K562 (cell line): ENCODE results near the gene ZNF35. TPM values are rescaled to one million over a fixed set of nuclear protein-coding genes. Genes with fewer than 3 reads are reported as not detected.

Experiments
- DIDO1 ChIP-seq: fragments of 450-650 bp; IDR thresholded peaks from 2 replicates; pipeline ENCODE4 v1.6.1; 2016; ENCODE audit warnings: low read depth, missing biosample characterization, missing genetic modification characterization
- GTF2A2 ChIP-seq: IDR thresholded peaks from 2 replicates; pipeline ENCODE4 v1.6.1; 2016; ENCODE audit warnings: mild to moderate bottlenecking, missing genetic modification characterization, missing compliant biosample characterization
- HMGN3 ChIP-seq: IDR thresholded peaks from 2 replicates; pipeline ENCODE4 v1.6.1; 2011; ENCODE audit warnings: borderline replicate concordance, low read depth, mild to moderate bottlenecking, mixed read lengths, low read length; ENCODE audit not compliant: insufficient read length; ENCODE audit errors: extremely low read depth
- IRF2 ChIP-seq: sonication (generic); formaldehyde crosslinking; IDR thresholded peaks from 2 replicates; pipeline ENCODE4 v1.8.1; 2022; ENCODE audit warnings: mild to moderate bottlenecking, missing genetic modification reagents
- MYBL2 ChIP-seq, 2 experiments: fragments of 450-650 bp in 1 of 2; sonication (generic) in 1 of 2; formaldehyde crosslinking in 1 of 2; IDR thresholded peaks; 2 replicates each; pipeline versions ENCODE4 v1.6.1 to v1.8.1; 2017 to 2022; ENCODE audit warnings: borderline replicate concordance in 1 of 2, inconsistent platforms in 1 of 2, low read depth in 1 of 2, mild to moderate bottlenecking in 1 of 2, missing genetic modification reagents in 1 of 2, moderate library complexity in 1 of 2
- PTBP1 ChIP-seq: fragments of 200-400 bp; formaldehyde crosslinking; IDR thresholded peaks from 2 replicates; pipeline ENCODE4 v1.6.1; 2017; ENCODE audit warnings: low read depth, low read length
- SMC3 ChIP-seq: conservative IDR thresholded peaks from 2 replicates; pipeline ENCODE4 v1.6.1; 2011; ENCODE audit warnings: low read depth, low read length, improper control_type of control experiment; ENCODE audit not compliant: insufficient read depth
- YY1 ChIP-seq, 3 experiments: IDR thresholded peaks; 2 replicates each; pipeline ENCODE4 v1.6.1; 2011; ENCODE audit warnings: low read length in 2 of 3, mild to moderate bottlenecking in 2 of 3, moderate library complexity in 2 of 3, borderline replicate concordance in 1 of 3, control low read depth in 1 of 3, low read depth in 1 of 3; ENCODE audit not compliant: insufficient read depth in 3 of 3, insufficient replicate concordance in 2 of 3, control insufficient read depth in 1 of 3, insufficient read length in 1 of 3; ENCODE audit errors: extremely low read depth in 1 of 3
- ZNF12 ChIP-seq: sonication (generic); formaldehyde crosslinking; IDR thresholded peaks from 2 replicates; pipeline ENCODE4 v1.4.0; 2020; ENCODE audit warnings: mild to moderate bottlenecking, missing genetic modification reagents
- ZNF253 ChIP-seq: fragments of 250-450 bp; sonication (Bioruptor Pico); conservative IDR thresholded peaks from 2 replicates; pipeline ENCODE4 v1.6.1; 2021; ENCODE audit warnings: mild to moderate bottlenecking
- ZNF347 ChIP-seq: fragments of 450-650 bp; formaldehyde crosslinking; IDR thresholded peaks from 2 replicates; pipeline ENCODE4 v1.4.0; 2020; ENCODE audit warnings: low read depth, mild to moderate bottlenecking, moderate library complexity
- ZNF384 ChIP-seq: IDR thresholded peaks from 2 replicates; pipeline ENCODE4 v1.6.1; 2012; ENCODE audit warnings: low read depth, low read length, improper control_type of control experiment
- ZNF57 ChIP-seq: fragments of 450-650 bp; formaldehyde crosslinking; IDR thresholded peaks from 2 replicates; pipeline ENCODE4 v1.4.0; 2020; ENCODE audit warnings: mild to moderate bottlenecking, moderate library complexity
- ZNF583 ChIP-seq: fragments of 250-450 bp; sonication (Bioruptor Pico); IDR thresholded peaks from 2 replicates; pipeline ENCODE4 v1.4.0; 2020
- ZNF644 ChIP-seq: fragments of 200-800 bp; sonication (Bioruptor generic); IDR thresholded peaks from 2 replicates; pipeline ENCODE4 v1.6.1; 2016; ENCODE audit warnings: low read depth, missing genetic modification characterization, missing compliant biosample characterization
- ZNF780A ChIP-seq: fragments of 250-450 bp; sonication (Bioruptor Pico); IDR thresholded peaks from 2 replicates; pipeline ENCODE4 v1.5.0; 2021; ENCODE audit warnings: mild to moderate bottlenecking
- polyA plus RNA-seq, 8 experiments: library from polyadenylated mRNA; depleted of rRNA in 4 of 8; stranded (reverse) in 5 of 8; unstranded in 3 of 8; fragments of >200 nt; fragmentation: Nextera tagmentation in 2 of 8; fragmentation: Illumina TruSeq in 1 of 8; extraction: Ambion mirVana in 2 of 8; extraction: Trizol in 1 of 8; gene quantifications; 2 replicates each; pipeline versions ENCODE4 v1.2.1 to v1.2.3, GENCODE V29; 2011 to 2014; ENCODE audit warnings: inconsistent platforms in 1 of 8, missing spikeins in 1 of 8
- total RNA-seq, 7 experiments: library from RNA; depleted of rRNA in 6 of 7; stranded (reverse); fragments of >200 nt in 6 of 7; fragmentation: Illumina TruSeq in 2 of 7; extraction: Trizol in 2 of 7; gene quantifications; 2 replicates each; pipeline versions ENCODE4 v1.2.1 to v1.2.3, GENCODE V29; 2011 to 2021; ENCODE audit warnings: low replicate concordance in 1 of 7
- TF ChIP-seq, protein P1 (sequence below), 2 experiments: fragments of 450-650 bp in 1 of 2; IDR thresholded peaks; 2 replicates each; pipeline ENCODE4 v1.6.1; 2011 to 2017; ENCODE audit warnings: low read depth in 2 of 2, antibody characterized with exemption in 1 of 2, borderline replicate concordance in 1 of 2, low read length in 1 of 2, mild to moderate bottlenecking in 1 of 2, mixed read lengths in 1 of 2; ENCODE audit not compliant: control insufficient read depth in 1 of 2
- TF ChIP-seq, protein P2 (sequence below): fragments of 250-450 bp; sonication (Bioruptor Pico); IDR thresholded peaks from 2 replicates; pipeline ENCODE4 v1.8.0; 2022; ENCODE audit warnings: inconsistent platforms, mild to moderate bottlenecking, moderate library complexity, borderline replicate concordance
- TF ChIP-seq, protein P3 (sequence below): fragments of 250-450 bp; sonication (Bioruptor Pico); IDR thresholded peaks from 2 replicates; pipeline ENCODE4 v1.8.0; 2021; ENCODE audit warnings: moderate library complexity, mild to moderate bottlenecking, inconsistent platforms
- TF ChIP-seq, protein P4 (sequence below), 2 experiments: IDR thresholded peaks; 2 replicates each; pipeline ENCODE4 v1.6.1; 2011; ENCODE audit warnings: borderline replicate concordance in 1 of 2, control low read depth in 1 of 2, low read depth in 1 of 2, low read length in 1 of 2, mild to moderate bottlenecking in 1 of 2, mixed read lengths in 1 of 2, moderate library complexity in 1 of 2; ENCODE audit not compliant: insufficient read depth in 1 of 2, insufficient read length in 1 of 2, poor library complexity in 1 of 2, severe bottlenecking in 1 of 2; ENCODE audit errors: extremely low read depth in 1 of 2

Gene ZNF35
- total and polyA plus RNA-seq, 9 of the 15 experiments (the other 6 are each of a cell fraction or from before 2014, with no cell fraction given), result 8.0 to 18.2 (median 14.8) TPM

DNA sequence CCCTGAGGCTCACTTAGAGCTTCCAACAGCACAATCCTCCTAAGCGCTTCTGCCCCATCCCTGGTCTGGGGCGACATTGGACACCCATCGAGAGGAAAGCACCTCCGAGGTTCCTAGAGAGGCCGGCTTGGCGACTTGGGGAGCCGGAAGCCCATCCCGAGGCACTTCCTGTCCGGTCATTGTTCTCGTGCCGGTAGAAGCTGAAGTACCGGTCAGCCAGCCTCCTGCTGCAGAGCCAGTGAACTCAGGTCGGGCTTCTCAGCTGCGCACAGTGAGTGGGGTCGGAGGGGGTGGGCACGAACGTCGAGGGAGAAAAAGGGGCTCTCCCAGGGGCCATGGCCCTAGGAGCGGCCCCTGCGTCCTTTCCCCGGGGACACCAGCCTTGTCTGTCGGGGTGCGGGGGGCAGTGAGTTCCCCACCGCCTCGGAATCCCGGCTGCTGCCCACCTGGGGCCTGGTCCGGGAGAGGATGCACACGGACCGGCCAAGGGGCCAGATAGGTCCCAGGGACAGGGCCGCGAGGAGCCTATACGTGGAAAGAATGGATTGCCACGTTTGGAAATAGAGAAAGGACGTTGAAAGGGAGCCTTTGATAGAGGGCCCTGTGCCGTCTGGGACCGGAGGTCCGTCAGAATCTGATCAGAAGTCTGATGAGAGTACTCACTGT lies at the start of gene ZNF35 (continued):
- TF ChIP-seq, protein P1, sequence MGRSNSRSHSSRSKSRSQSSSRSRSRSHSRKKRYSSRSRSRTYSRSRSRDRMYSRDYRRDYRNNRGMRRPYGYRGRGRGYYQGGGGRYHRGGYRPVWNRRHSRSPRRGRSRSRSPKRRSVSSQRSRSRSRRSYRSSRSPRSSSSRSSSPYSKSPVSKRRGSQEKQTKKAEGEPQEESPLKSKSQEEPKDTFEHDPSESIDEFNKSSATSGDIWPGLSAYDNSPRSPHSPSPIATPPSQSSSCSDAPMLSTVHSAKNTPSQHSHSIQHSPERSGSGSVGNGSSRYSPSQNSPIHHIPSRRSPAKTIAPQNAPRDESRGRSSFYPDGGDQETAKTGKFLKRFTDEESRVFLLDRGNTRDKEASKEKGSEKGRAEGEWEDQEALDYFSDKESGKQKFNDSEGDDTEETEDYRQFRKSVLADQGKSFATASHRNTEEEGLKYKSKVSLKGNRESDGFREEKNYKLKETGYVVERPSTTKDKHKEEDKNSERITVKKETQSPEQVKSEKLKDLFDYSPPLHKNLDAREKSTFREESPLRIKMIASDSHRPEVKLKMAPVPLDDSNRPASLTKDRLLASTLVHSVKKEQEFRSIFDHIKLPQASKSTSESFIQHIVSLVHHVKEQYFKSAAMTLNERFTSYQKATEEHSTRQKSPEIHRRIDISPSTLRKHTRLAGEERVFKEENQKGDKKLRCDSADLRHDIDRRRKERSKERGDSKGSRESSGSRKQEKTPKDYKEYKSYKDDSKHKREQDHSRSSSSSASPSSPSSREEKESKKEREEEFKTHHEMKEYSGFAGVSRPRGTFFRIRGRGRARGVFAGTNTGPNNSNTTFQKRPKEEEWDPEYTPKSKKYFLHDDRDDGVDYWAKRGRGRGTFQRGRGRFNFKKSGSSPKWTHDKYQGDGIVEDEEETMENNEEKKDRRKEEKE (IDR thresholded peaks at IDR 0.05; ENCODE audit: borderline replicate concordance in 1 of 2, control insufficient read depth in 1 of 2, low read depth in 2 of 2, low read length in 1 of 2), result peak in 1 of 2 experiments; percentile 95; a peak in 2 of 4 replicates
- TF ChIP-seq GTF2A2 (no peak), ZNF644 (tag) (no peak), HMGN3 (peak; percentile 74), ZNF253 (CRISPR knock-in tag) (no peak), PTBP1 (no peak), ZNF57 (CRISPR knock-in tag) (no peak), SMC3 (no peak), ZNF384 (peak; percentile 31; the same call in 1 of the 2 replicates), ZNF583 (CRISPR knock-in tag) (peak; percentile 19; the same call in 1 of the 2 replicates), ZNF12 (CRISPR knock-in tag) (no peak), DIDO1 (tag) (peak; percentile 83), IRF2 (no peak), ZNF780A (CRISPR knock-in tag) (no peak), MYBL2 (IDR thresholded peaks at IDR 0.05; ENCODE audit: low read depth) (no peak), MYBL2 (CRISPR knock-in tag; IDR thresholded peaks at IDR 0.05; ENCODE audit: borderline replicate concordance) (no peak), YY1 (IDR thresholded peaks at IDR 0.05; ENCODE audit: borderline replicate concordance in 1 of 3, control insufficient read depth in 1 of 3, extremely low read depth in 1 of 3, insufficient read depth in 3 of 3, insufficient read length in 1 of 3, insufficient replicate concordance in 2 of 3, low read depth in 1 of 3, low read length in 2 of 3) (peak in 2 of 3 experiments; percentile 68 to 78), ZNF347 (CRISPR knock-in tag) (no peak)
- TF ChIP-seq, protein P2, sequence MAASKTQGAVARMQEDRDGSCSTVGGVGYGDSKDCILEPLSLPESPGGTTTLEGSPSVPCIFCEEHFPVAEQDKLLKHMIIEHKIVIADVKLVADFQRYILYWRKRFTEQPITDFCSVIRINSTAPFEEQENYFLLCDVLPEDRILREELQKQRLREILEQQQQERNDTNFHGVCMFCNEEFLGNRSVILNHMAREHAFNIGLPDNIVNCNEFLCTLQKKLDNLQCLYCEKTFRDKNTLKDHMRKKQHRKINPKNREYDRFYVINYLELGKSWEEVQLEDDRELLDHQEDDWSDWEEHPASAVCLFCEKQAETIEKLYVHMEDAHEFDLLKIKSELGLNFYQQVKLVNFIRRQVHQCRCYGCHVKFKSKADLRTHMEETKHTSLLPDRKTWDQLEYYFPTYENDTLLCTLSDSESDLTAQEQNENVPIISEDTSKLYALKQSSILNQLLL (CRISPR knock-in tag), result no peak
- TF ChIP-seq, protein P3, sequence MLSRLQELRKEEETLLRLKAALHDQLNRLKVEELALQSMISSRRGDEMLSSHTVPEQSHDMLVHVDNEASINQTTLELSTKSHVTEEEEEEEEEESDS (CRISPR knock-in tag), result no peak
- TF ChIP-seq, protein P4, sequence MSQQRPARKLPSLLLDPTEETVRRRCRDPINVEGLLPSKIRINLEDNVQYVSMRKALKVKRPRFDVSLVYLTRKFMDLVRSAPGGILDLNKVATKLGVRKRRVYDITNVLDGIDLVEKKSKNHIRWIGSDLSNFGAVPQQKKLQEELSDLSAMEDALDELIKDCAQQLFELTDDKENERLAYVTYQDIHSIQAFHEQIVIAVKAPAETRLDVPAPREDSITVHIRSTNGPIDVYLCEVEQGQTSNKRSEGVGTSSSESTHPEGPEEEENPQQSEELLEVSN (IDR thresholded peaks at IDR 0.05; ENCODE audit: borderline replicate concordance in 1 of 2, extremely low read depth in 1 of 2, insufficient read depth in 1 of 2, insufficient read length in 1 of 2, low read depth in 1 of 2, low read length in 1 of 2, poor library complexity in 1 of 2, severe bottlenecking in 1 of 2), result peak in 1 of 2 experiments; percentile 42
